ENCODE data around the gene L2HGDH.

DNA sequence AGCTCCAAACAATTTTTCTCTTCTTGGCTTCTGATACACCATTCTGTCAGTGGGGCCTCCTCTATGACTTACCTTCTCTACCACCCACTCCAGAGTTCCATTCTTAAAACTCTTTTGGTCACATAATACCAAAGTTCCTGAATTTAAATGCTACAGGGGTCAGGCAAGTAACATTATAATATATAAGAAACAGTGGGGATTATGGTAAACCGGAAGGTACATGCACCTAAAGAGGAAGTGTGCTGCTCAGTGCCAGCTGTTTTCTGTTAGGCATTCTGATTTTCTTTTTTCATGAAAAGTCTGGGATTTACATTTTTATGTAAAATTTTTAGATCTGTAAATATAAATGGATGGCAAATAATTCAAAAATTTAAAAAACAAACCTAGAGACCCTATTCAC, 120.5 kb downstream of the L2HGDH start:
- no peak for TF ChIP-seq EZH2phosphoT487 (IDR thresholded peaks at IDR 0.05; ENCODE audit: borderline replicate concordance, low read length)
- TF ChIP-seq, protein P1, sequence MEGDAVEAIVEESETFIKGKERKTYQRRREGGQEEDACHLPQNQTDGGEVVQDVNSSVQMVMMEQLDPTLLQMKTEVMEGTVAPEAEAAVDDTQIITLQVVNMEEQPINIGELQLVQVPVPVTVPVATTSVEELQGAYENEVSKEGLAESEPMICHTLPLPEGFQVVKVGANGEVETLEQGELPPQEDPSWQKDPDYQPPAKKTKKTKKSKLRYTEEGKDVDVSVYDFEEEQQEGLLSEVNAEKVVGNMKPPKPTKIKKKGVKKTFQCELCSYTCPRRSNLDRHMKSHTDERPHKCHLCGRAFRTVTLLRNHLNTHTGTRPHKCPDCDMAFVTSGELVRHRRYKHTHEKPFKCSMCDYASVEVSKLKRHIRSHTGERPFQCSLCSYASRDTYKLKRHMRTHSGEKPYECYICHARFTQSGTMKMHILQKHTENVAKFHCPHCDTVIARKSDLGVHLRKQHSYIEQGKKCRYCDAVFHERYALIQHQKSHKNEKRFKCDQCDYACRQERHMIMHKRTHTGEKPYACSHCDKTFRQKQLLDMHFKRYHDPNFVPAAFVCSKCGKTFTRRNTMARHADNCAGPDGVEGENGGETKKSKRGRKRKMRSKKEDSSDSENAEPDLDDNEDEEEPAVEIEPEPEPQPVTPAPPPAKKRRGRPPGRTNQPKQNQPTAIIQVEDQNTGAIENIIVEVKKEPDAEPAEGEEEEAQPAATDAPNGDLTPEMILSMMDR (conservative IDR thresholded peaks at IDR 0.05; ENCODE audit: low read depth, low read length) = no peak

Measured in PC-3 (cell line).